Measurements from ENCODE around the gene TNFSF13. TPM values are rescaled to one million over a fixed set of nuclear protein-coding genes. Genes with fewer than 3 reads are reported as not detected.

Gene TNFSF13
- total RNA-seq, 1 experiment from 2014 or later: 0.94 TPM

- H3K79me2 ChIP-seq (ENCODE audit: insufficient read depth, low read length): no peaks in the 10 kb centered on the region
- H3K56ac ChIP-seq (ENCODE audit: insufficient read length, low read depth, low read length): no peak overlapping the region
- H3K14ac ChIP-seq (ENCODE audit: insufficient read depth, low read length): no peak overlapping the region
- H3K27me3 ChIP-seq (ENCODE audit: insufficient read depth, low read length): no peaks in the 10 kb centered on the region
- H2BK120ac ChIP-seq (ENCODE audit: low read depth, low read length, poor library complexity, severe bottlenecking): no peak overlapping the region
- H2BK12ac ChIP-seq (ENCODE audit: insufficient read length, low read depth, low read length): no peak overlapping the region
- H4K91ac ChIP-seq (ENCODE audit: insufficient read length, low read depth, low read length): no peak overlapping the region
- no peak overlapping the region for H3K4ac ChIP-seq (ENCODE audit: low read depth, low read length)
- H4K8ac ChIP-seq (replicated peaks; ENCODE audit: insufficient read length, low read depth, low read length): no peak overlapping the region
- no peak overlapping the region for H3K23ac ChIP-seq (ENCODE audit: insufficient read length, low read depth, low read length)
- H3K18ac ChIP-seq (ENCODE audit: insufficient read length, low read depth, low read length): no peak overlapping the region
- no peaks in the 10 kb centered on the region for H3K79me1 ChIP-seq (ENCODE audit: insufficient read depth, low read depth, low read length, poor library complexity, severe bottlenecking)
- no peaks in the 10 kb centered on the region for H3K23me2 ChIP-seq (ENCODE audit: insufficient read length, low read depth, low read length, poor library complexity, severe bottlenecking)
- H2BK20ac ChIP-seq (ENCODE audit: low read depth, low read length, poor library complexity, severe bottlenecking): no peak overlapping the region
- no peak overlapping the region for H3K4me2 ChIP-seq (ENCODE audit: insufficient read depth, insufficient read length, low read length)
- H2BK5ac ChIP-seq (ENCODE audit: insufficient read length, low read length): no peak overlapping the region
- H3K9me3 Mint-ChIP-seq: no peaks in the 10 kb centered on the region
- no peak overlapping the region for H3T11ph ChIP-seq (ENCODE audit: low read length)
- H3K27ac ChIP-seq (ENCODE audit: insufficient read length, low read depth, low read length): no peak overlapping the region
- no peaks in the 10 kb centered on the region for H3K9me3 ChIP-seq (ENCODE audit: control insufficient read depth, low read depth, low read length)
- H3K4me1 Mint-ChIP-seq: no peaks in the 10 kb centered on the region
- no CpG with 5 or more reads among the region's 13 CpGs for WGBS (ENCODE audit: extremely low coverage, insufficient read length, low lambda C conversion rate)
- DNase-seq: no peak
- H3K27ac Mint-ChIP-seq: 0 out of 7 replicates have a peak overlapping the region, but pooled peaks of 1 of the 3 experiments have one; percentile 11
- no peaks in the 10 kb centered on the region for H4K20me1 ChIP-seq (ENCODE audit: control insufficient read depth, insufficient read depth, insufficient read length)
- peaks cover 20 to 41% (median 33%) of the 10 kb centered on the region in 3 experiments for H3K36me3 Mint-ChIP-seq (ENCODE audit: insufficient read depth in 1 of 3, low read depth in 3 of 3)
- no peak overlapping the region for H2AK5ac ChIP-seq (ENCODE audit: insufficient read length, low read length)
- H3K4me3 Mint-ChIP-seq: no peak overlapping the region
- no peak overlapping the region for H3K9ac ChIP-seq (ENCODE audit: extremely low read depth, insufficient read length, low read length)
- H2BK15ac ChIP-seq (ENCODE audit: low read depth, low read length): no peak overlapping the region
- no peaks in the 10 kb centered on the region for H3K27me3 Mint-ChIP-seq (ENCODE audit: low read depth)
- TF ChIP-seq CTCF (conservative IDR thresholded peaks at IDR 0.05): no peak
- H4K5ac ChIP-seq (ENCODE audit: insufficient read length, low read depth, low read length): no peak overlapping the region
- no peak overlapping the region for H2AFZ ChIP-seq (ENCODE audit: low read length)
- H3K4me1 ChIP-seq (ENCODE audit: insufficient read depth, low read length): no peaks in the 10 kb centered on the region
Measured at GRCh38 chr17:7515911-7516610, 42.5 kb upstream of the TNFSF13 start.
